H9 (cell line): Measurements from ENCODE around the gene IL24. TPM values are rescaled to one million over a fixed set of nuclear protein-coding genes. Genes with fewer than 3 reads are reported as not detected.

Experiments
- DNase-seq: peaks from one replicate; pipeline ENCODE4 v3.0.0-alpha.2; 2017
- H2AFZ ChIP-seq: one replicate; pipeline ENCODE4 v1.6.1; 2013; ENCODE audit warnings: mild to moderate bottlenecking, low read length, control low read depth, moderate library complexity
- H2AK5ac ChIP-seq: 2 replicates; pipeline ENCODE4 v1.6.1; 2013; ENCODE audit warnings: low read length, control low read depth, mixed read lengths; ENCODE audit not compliant: insufficient read length
- H2BK120ac ChIP-seq: one replicate; pipeline ENCODE4 v1.6.1; 2013; ENCODE audit warnings: low read depth, mild to moderate bottlenecking, low read length, control low read depth, inconsistent platforms; ENCODE audit not compliant: poor library complexity, severe bottlenecking
- H2BK12ac ChIP-seq: 2 replicates; pipeline ENCODE4 v1.6.1; 2013; ENCODE audit warnings: low read length, control low read depth, mixed read lengths, low read depth; ENCODE audit not compliant: insufficient read length
- H2BK15ac ChIP-seq: 2 replicates; pipeline ENCODE4 v1.6.1; 2013; ENCODE audit warnings: low read depth, low read length, control low read depth
- H2BK20ac ChIP-seq: one replicate; pipeline ENCODE4 v1.6.1; 2013; ENCODE audit warnings: low read depth, mild to moderate bottlenecking, low read length, control low read depth, inconsistent platforms; ENCODE audit not compliant: poor library complexity, severe bottlenecking
- H2BK5ac ChIP-seq: 2 replicates; pipeline ENCODE4 v1.6.1; 2013; ENCODE audit warnings: low read length, control low read depth, mixed read lengths; ENCODE audit not compliant: insufficient read length
- H3K14ac ChIP-seq: 2 replicates; pipeline ENCODE4 v1.6.1; 2013; ENCODE audit warnings: low read length, control low read depth; ENCODE audit not compliant: insufficient read depth
- H3K18ac ChIP-seq: 2 replicates; pipeline ENCODE4 v1.6.1; 2013; ENCODE audit warnings: low read depth, mild to moderate bottlenecking, mixed read lengths, low read length, control low read depth; ENCODE audit not compliant: insufficient read length
- H3K23ac ChIP-seq: 2 replicates; pipeline ENCODE4 v1.6.1; 2013; ENCODE audit warnings: low read length, control low read depth, mixed read lengths, low read depth; ENCODE audit not compliant: insufficient read length
- H3K23me2 ChIP-seq: 2 replicates; pipeline ENCODE4 v1.6.1; 2013; ENCODE audit warnings: low read depth, mild to moderate bottlenecking, mixed read lengths, low read length, control low read depth; ENCODE audit not compliant: insufficient read length, poor library complexity, severe bottlenecking
- H3K27ac ChIP-seq: 2 replicates; pipeline ENCODE4 v1.5.1; 2013; ENCODE audit warnings: low read length, control low read depth, mixed read lengths, low read depth; ENCODE audit not compliant: insufficient read length
- H3K27me3 ChIP-seq: 2 replicates; pipeline ENCODE4 v1.6.1; 2013; ENCODE audit warnings: low read length, control low read depth, inconsistent platforms; ENCODE audit not compliant: insufficient read depth
- H3K4ac ChIP-seq: 2 replicates; pipeline ENCODE4 v1.6.1; 2013; ENCODE audit warnings: low read depth, mild to moderate bottlenecking, control low read depth, inconsistent platforms, low read length, moderate library complexity
- H3K4me1 ChIP-seq: 2 replicates; pipeline ENCODE4 v1.6.1; 2013; ENCODE audit warnings: low read length, control low read depth, inconsistent platforms; ENCODE audit not compliant: insufficient read depth
- H3K4me2 ChIP-seq: 2 replicates; pipeline ENCODE4 v1.6.1; 2013; ENCODE audit warnings: low read length, control low read depth, mixed read lengths; ENCODE audit not compliant: insufficient read length, insufficient read depth
- H3K56ac ChIP-seq: 2 replicates; pipeline ENCODE4 v1.6.1; 2013; ENCODE audit warnings: low read depth, mild to moderate bottlenecking, mixed read lengths, low read length, control low read depth; ENCODE audit not compliant: insufficient read length
- H3K79me1 ChIP-seq: 2 replicates; pipeline ENCODE4 v1.6.1; 2013; ENCODE audit warnings: low read depth, mild to moderate bottlenecking, moderate library complexity, low read length, control low read depth, inconsistent platforms; ENCODE audit not compliant: insufficient read depth, poor library complexity, severe bottlenecking
- H3K79me2 ChIP-seq: 2 replicates; pipeline ENCODE4 v1.6.1; 2013; ENCODE audit warnings: low read length, control low read depth, inconsistent platforms; ENCODE audit not compliant: insufficient read depth
- H3K9ac ChIP-seq: 2 replicates; pipeline ENCODE4 v1.6.1; 2013; ENCODE audit warnings: low read length, control low read depth, mixed read lengths; ENCODE audit not compliant: insufficient read length; ENCODE audit errors: extremely low read depth
- H3K9me3 ChIP-seq: one replicate; pipeline ENCODE4 v1.6.1; 2013; ENCODE audit warnings: low read depth, low read length, inconsistent platforms; ENCODE audit not compliant: control insufficient read depth
- H3T11ph ChIP-seq: one replicate; pipeline ENCODE4 v1.6.1; 2013; ENCODE audit warnings: mild to moderate bottlenecking, low read length, control low read depth, inconsistent platforms
- H4K20me1 ChIP-seq: one replicate; pipeline ENCODE4 v1.6.1; 2013; ENCODE audit not compliant: control insufficient read depth, insufficient read length, insufficient read depth
- H4K5ac ChIP-seq: 2 replicates; pipeline ENCODE4 v1.6.1; 2013; ENCODE audit warnings: low read depth, mild to moderate bottlenecking, mixed read lengths, low read length, control low read depth; ENCODE audit not compliant: insufficient read length
- H4K8ac ChIP-seq: replicated peaks from 2 replicates; pipeline ENCODE4 v1.6.1; 2013; ENCODE audit warnings: low read length, control low read depth, mixed read lengths, low read depth; ENCODE audit not compliant: insufficient read length
- H4K91ac ChIP-seq: 2 replicates; pipeline ENCODE4 v1.6.1; 2013; ENCODE audit warnings: low read depth, mild to moderate bottlenecking, moderate library complexity, mixed read lengths, low read length, control low read depth; ENCODE audit not compliant: insufficient read length
- H3K27ac Mint-ChIP-seq, 3 experiments: 2 replicates in 2 of 3; 3 replicates in 1 of 3; pipeline ENCODE4 v1.8.0; 2020 to 2021; ENCODE audit warnings: mixed read lengths in 3 of 3, mild to moderate bottlenecking in 1 of 3, moderate library complexity in 1 of 3
- H3K27me3 Mint-ChIP-seq: 2 replicates; pipeline ENCODE4 v1.8.0; 2021; ENCODE audit warnings: low read depth, mild to moderate bottlenecking, moderate library complexity, mixed read lengths
- H3K36me3 Mint-ChIP-seq, 3 experiments: 2 replicates in 2 of 3; 3 replicates in 1 of 3; pipeline ENCODE4 v1.8.0; 2020 to 2021; ENCODE audit warnings: low read depth in 3 of 3, mixed read lengths in 3 of 3; ENCODE audit not compliant: insufficient read depth in 1 of 3
- H3K4me1 Mint-ChIP-seq, 2 experiments: 2 replicates each; pipeline ENCODE4 v1.8.0; 2020; ENCODE audit warnings: mixed read lengths in 2 of 2
- H3K4me3 Mint-ChIP-seq, 2 experiments: 2 replicates in 1 of 2; 3 replicates in 1 of 2; pipeline ENCODE4 v1.8.0; 2020 to 2021; ENCODE audit warnings: mild to moderate bottlenecking in 2 of 2, mixed read lengths in 2 of 2, moderate library complexity in 1 of 2
- H3K9me3 Mint-ChIP-seq, 2 experiments: 2 replicates in 1 of 2; 3 replicates in 1 of 2; pipeline ENCODE4 v1.8.0; 2020; ENCODE audit warnings: mild to moderate bottlenecking in 2 of 2, mixed read lengths in 2 of 2, moderate library complexity in 1 of 2
- CTCF ChIP-seq: fragments of 200-600 bp; sonication (generic); conservative IDR thresholded peaks from 3 replicates; pipeline ENCODE4 v1.8.0; 2021; ENCODE audit warnings: antibody characterized with exemption, mild to moderate bottlenecking
- WGBS: extraction: QIAGEN DNeasy Blood & Tissue Kit; methylation state at CpG from one replicate; pipeline ENCODE4 v1.1.7; 2013; ENCODE audit warnings: missing lambda C conversion rate, low lambda C conversion rate, mixed read lengths; ENCODE audit not compliant: insufficient read length; ENCODE audit errors: extremely low coverage; 5-methylcytosine and 5-hydroxymethylcytosine counted together
- total RNA-seq: library from RNA; stranded (reverse); gene quantifications from 2 replicates; pipeline ENCODE4 v1.2.1, GENCODE V29; 2021

Gene IL24
- total RNA-seq, 1 experiment from 2014 or later = not detected

DNA sequence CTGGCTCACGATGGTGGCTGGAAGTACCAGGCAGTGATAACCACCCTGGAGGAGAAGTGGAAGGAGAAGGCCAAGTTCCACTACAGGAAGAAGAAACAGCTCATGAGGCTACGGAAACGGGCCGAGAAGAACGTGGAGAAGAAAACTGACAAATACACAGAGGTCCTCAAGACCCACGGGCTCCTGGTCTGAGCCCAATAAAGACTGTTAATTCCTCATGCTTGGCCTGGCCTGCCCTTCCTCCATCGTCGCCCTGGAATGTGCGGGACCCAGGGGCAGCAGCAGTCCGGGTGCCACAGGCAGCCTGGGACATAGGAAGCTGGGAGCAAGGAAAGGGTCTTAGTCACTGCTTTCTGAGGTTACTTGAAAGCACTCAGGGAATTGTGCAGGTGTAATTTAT, 10.8 kb downstream of the IL24 start:
- no peak overlapping the region for H3K27ac ChIP-seq
- peaks cover 5 to 20% of the 10 kb centered on the region in 2 experiments for H3K4me1 Mint-ChIP-seq
- no peaks in the 10 kb centered on the region for H4K20me1 ChIP-seq
- no peak overlapping the region for H2BK20ac ChIP-seq
- H3K9ac ChIP-seq = no peak overlapping the region
- no peak overlapping the region for H3K56ac ChIP-seq
- no peaks in the 10 kb centered on the region for H3K9me3 ChIP-seq
- no peaks in the 10 kb centered on the region; a peak in 1 of 5 replicates for H3K9me3 Mint-ChIP-seq
- H4K8ac ChIP-seq = no peak overlapping the region
- no peak overlapping the region for H3K23ac ChIP-seq
- H3K23me2 ChIP-seq = peaks cover 6% of the 10 kb centered on the region
- no peak overlapping the region for H3K14ac ChIP-seq
- H3K27me3 ChIP-seq = peaks cover 11% of the 10 kb centered on the region; the same call in 1 of the 2 replicates
- no peak overlapping the region for H3K27ac Mint-ChIP-seq
- no peak for DNase-seq
- no peak overlapping the region for H2BK5ac ChIP-seq
- no peak overlapping the region for H3K18ac ChIP-seq
- no CpG with 5 or more reads among the region's 10 CpGs for whole genome bisulfite sequencing
- H2BK15ac ChIP-seq = no peak overlapping the region
- 0 out of 2 replicates have a peak, but pooled peaks cover 3% of the 10 kb centered on the region for H3K4me1 ChIP-seq
- no peak overlapping the region for H2AK5ac ChIP-seq
- H3K4me2 ChIP-seq = no peak overlapping the region
- no peak overlapping the region for H4K91ac ChIP-seq
- no peak overlapping the region for H4K5ac ChIP-seq
- H3T11ph ChIP-seq = no peak overlapping the region
- H3K4ac ChIP-seq = no peak overlapping the region
- no peak for TF ChIP-seq CTCF
- peak overlapping the region in 1 of 2 experiments; percentile 8; a peak in 2 of 5 replicates for H3K4me3 Mint-ChIP-seq
- H3K79me2 ChIP-seq = no peaks in the 10 kb centered on the region
- no peak overlapping the region for H2BK120ac ChIP-seq
- H2BK12ac ChIP-seq = no peak overlapping the region
- no peaks in the 10 kb centered on the region; a peak in 1 of 7 replicates for H3K36me3 Mint-ChIP-seq
- peaks cover 67% of the 10 kb centered on the region for H3K27me3 Mint-ChIP-seq
- no peak overlapping the region for H2AFZ ChIP-seq
- no peaks in the 10 kb centered on the region for H3K79me1 ChIP-seq
